Stimulated activated effector memory CD8-positive, alpha-beta T cell treated with anti-CD3 and anti-CD28 coated beads, Interleukin-12 subunit alpha, Interleukin-12 subunit beta, amount 100 ng/mL, for 72 hours (primary cell): Measurements from ENCODE around the gene ZBTB11.

Experiments
- ATAC-seq: fragments of 150-1000 bp; cut with Tn5 transposase; 2 replicates; pipeline ENCODE4 v1.10.0; 2021
- DNase-seq, 2 donors: peaks; one replicate each; pipeline ENCODE4 v3.0.0; 2021 to 2022; ENCODE audit warnings: low spot score in 2 of 2
- H3K27ac Mint-ChIP-seq: one replicate; pipeline ENCODE4 v1.8.0; 2022; ENCODE audit warnings: mild to moderate bottlenecking, mixed read lengths
- H3K36me3 Mint-ChIP-seq: one replicate; pipeline ENCODE4 v1.8.0; 2022; ENCODE audit warnings: mild to moderate bottlenecking, mixed read lengths
- H3K4me1 Mint-ChIP-seq: one replicate; pipeline ENCODE4 v1.8.0; 2022; ENCODE audit warnings: mixed read lengths
- H3K4me3 Mint-ChIP-seq: one replicate; pipeline ENCODE4 v1.8.0; 2022; ENCODE audit warnings: mild to moderate bottlenecking, mixed read lengths
- H3K9me3 Mint-ChIP-seq: one replicate; pipeline ENCODE4 v1.8.0; 2022; ENCODE audit warnings: mixed read lengths

Gene ZBTB11

DNA sequence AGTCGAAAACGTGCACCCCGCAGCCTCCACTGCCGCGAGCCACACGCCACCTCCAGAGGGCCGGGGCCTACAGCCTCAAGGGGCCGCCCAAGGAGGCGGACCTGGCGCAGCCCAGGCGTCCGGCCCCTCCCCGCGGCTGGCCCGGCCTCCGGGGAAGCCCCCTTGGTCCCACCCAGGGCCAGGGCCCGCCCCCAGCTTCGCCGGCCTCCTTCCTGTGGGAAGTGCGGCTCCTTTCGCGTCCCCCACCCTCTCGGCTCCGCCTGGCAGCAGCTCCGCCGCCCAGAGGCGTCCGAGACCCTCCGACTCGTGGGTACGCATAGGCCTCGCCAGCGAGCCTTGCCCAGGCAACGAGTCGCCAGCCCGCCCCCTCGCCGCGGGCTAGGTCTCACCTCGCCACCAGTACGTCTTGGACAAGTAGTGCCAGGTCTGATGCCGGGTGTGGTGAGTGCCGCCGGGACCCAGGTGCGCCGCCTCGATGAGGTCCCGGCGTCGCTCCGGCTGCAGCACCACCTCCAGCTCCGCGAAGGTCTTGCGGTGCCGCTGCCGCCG, 642 bp downstream of the ZBTB11 start:
- DNase-seq (peak; percentile 88 to 97), ATAC-seq (peak; percentile 92)
- Mint-ChIP-seq H3K9me3 (no peaks in the 10 kb centered on the region), H3K4me3 (peak overlapping the region; percentile 94), H3K36me3 (peaks cover 72% of the 10 kb centered on the region), H3K4me1 (peaks cover 45% of the 10 kb centered on the region), H3K27ac (peak overlapping the region; percentile 91)

DNA sequence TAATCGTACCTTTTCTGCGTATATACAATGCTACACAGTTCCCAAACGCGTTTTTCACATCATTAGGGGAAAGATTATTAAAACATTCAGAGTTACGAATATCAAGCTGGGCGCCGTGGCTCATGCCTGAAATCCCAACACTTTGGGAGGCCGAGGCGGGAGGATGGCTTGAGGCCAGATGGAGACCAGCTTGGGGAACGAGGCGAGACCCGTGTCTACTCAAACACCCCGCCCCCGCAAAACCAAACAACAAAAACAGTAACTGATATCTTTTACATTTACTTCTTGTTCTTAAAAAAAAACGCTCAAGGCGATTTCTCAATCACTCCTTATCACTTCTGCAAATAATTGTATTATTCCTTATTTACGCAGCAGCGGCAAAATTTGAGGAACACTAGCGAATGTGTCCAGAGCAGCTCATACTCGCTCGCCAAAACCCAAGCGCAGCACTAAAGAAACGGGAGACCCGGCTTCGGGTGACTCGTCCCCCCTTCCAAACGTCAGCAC, 1.2 kb downstream of the ZBTB11 start:
- peaks cover 72% of the 10 kb centered on the region for H3K36me3 Mint-ChIP-seq
- H3K4me3 Mint-ChIP-seq, result peak overlapping the region; percentile 94
- H3K9me3 Mint-ChIP-seq, result no peaks in the 10 kb centered on the region
- DNase-seq, result no peak
- peaks cover 40% of the 10 kb centered on the region for H3K4me1 Mint-ChIP-seq
- peak overlapping the region; percentile 91 for H3K27ac Mint-ChIP-seq
- ATAC-seq, result no peak

DNA sequence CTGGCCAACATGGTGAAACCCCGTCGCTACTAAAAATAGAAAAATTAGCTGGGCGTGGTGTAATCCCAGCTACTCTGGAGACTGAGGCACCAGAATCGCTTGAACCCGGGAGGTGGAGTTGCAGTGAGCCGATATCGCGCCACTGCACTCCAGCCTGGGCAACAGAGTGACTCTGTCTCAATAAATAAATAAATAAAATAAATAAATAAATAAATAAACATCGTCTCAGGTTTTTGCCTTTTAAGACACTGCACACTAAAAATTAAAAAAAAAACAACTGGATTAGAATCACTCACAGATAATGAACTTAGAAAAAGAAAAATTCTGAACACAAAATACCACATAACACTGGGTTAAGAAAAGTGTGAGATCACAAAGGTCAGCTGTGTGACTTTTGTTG, 2.4 kb downstream of the ZBTB11 start:
- Mint-ChIP-seq H3K4me3 (peak overlapping the region; percentile 94), H3K9me3 (no peaks in the 10 kb centered on the region), H3K36me3 (peaks cover 72% of the 10 kb centered on the region), H3K27ac (peak overlapping the region; percentile 83), H3K4me1 (peaks cover 37% of the 10 kb centered on the region)
- ATAC-seq, result no peak
- no peak for DNase-seq

DNA sequence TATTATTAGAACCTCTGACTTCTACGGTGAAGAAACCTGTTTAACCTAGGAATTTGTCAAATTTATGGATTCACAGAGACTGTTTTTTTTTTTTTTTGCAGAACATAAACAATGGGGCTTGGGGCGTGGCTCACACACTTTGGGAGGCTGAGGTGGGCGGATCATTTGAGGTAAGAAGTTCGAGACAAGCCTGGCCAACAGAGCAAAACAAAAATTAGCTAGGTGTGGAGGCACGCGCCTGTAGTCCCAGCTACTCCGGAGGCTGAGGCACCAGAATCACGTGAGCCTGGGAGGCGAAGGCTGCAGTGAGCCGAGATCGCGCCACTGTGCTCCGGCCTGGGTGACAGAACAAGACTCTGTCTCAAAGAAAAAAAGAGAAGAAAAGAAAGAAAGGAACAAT, 3.0 kb downstream of the ZBTB11 start:
- H3K4me3 Mint-ChIP-seq, result peak overlapping the region; percentile 94
- H3K36me3 Mint-ChIP-seq, result peaks cover 72% of the 10 kb centered on the region
- peaks cover 37% of the 10 kb centered on the region for H3K4me1 Mint-ChIP-seq
- ATAC-seq, result no peak
- no peak for DNase-seq
- peak overlapping the region; percentile 83 for H3K27ac Mint-ChIP-seq
- H3K9me3 Mint-ChIP-seq, result no peaks in the 10 kb centered on the region

DNA sequence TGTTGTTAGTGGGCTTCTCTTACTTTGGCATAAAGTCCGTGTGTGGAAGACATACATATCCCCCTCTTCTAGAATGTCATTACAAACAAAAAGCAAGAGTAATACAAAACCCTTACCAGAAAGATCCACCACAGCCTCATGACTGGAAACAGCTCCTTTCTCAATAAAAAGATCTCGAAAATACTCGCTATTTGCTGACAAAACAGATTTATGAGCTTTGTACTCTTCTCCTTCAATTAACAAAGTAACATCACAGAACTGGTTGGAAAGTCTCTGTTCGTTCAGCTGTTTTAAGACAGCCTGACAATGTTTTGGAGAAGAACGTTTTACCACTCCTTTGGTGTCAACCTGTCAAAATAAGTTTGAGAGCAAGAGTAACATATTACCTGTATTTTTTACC, 5.9 kb downstream of the ZBTB11 start:
- ATAC-seq, result no peak
- H3K36me3 Mint-ChIP-seq, result peaks cover 76% of the 10 kb centered on the region
- no peak overlapping the region for H3K4me3 Mint-ChIP-seq
- no peaks in the 10 kb centered on the region for H3K9me3 Mint-ChIP-seq
- peaks cover 24% of the 10 kb centered on the region for H3K4me1 Mint-ChIP-seq
- H3K27ac Mint-ChIP-seq, result no peak overlapping the region
- DNase-seq, result no peak

DNA sequence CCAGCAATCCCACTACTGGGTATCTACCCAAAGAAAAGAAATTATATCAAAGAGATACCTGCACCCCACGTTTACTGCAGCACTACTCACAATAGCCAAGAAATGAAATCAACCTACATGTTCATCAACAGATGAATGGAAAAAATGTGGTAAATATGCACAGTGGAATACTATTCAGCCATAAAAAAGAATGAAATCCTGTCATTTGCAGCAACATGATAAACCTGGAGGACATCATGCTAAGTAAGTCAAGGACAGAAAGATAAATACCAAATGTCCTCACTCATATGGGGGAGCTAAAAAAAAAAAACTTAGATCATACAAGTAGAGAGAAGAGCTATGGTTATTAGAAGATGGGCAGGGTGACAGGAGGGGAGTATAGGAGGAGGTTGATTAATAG, 9.1 kb downstream of the ZBTB11 start:
- ATAC-seq (no peak), DNase-seq (no peak)
- H3K4me1 Mint-ChIP-seq, result peaks cover 12% of the 10 kb centered on the region
- no peak overlapping the region for H3K27ac Mint-ChIP-seq
- H3K4me3 Mint-ChIP-seq, result no peak overlapping the region
- peaks cover 96% of the 10 kb centered on the region for H3K36me3 Mint-ChIP-seq
- H3K9me3 Mint-ChIP-seq, result no peaks in the 10 kb centered on the region

- Mint-ChIP-seq H3K9me3 (no peaks in the 10 kb centered on the region), H3K4me1 (peaks cover 6% of the 10 kb centered on the region), H3K36me3 (peaks cover 96% of the 10 kb centered on the region), H3K27ac (no peak overlapping the region), H3K4me3 (no peak overlapping the region)
- no peak for ATAC-seq
- no peak for DNase-seq
Observed at GRCh38 chr3:101667331-101667730, 9.6 kb downstream of the ZBTB11 start.

DNA sequence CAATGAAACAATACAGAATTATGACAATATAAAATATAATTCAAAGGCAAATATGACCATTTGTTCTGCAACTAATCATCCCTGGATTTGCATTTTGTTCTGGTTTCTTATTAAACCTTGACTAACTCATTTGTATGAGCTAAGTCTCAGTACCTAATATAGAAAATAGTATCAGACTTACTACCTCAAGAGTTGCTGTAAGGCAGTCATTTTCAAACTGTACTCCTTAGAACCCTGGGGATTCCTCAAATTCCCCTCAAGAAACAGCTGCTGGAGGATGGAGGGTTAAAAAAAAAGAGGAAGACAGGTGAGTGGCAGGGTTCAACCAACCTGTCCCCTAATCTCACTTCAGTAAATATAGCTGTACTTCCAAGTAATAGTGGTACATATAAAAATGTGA, 11.1 kb downstream of the ZBTB11 start:
- Mint-ChIP-seq H3K4me1 (no peaks in the 10 kb centered on the region), H3K9me3 (no peaks in the 10 kb centered on the region), H3K4me3 (no peak overlapping the region), H3K36me3 (peaks cover 96% of the 10 kb centered on the region), H3K27ac (peak overlapping the region; percentile 60)
- no peak for ATAC-seq
- no peak for DNase-seq

- Mint-ChIP-seq H3K27ac (peak overlapping the region; percentile 34), H3K4me3 (no peak overlapping the region), H3K4me1 (no peaks in the 10 kb centered on the region), H3K36me3 (peaks cover 96% of the 10 kb centered on the region), H3K9me3 (no peaks in the 10 kb centered on the region)
- no peak for DNase-seq
- ATAC-seq, result no peak
Observed at GRCh38 chr3:101665357-101665756, 11.6 kb downstream of the ZBTB11 start.

DNA sequence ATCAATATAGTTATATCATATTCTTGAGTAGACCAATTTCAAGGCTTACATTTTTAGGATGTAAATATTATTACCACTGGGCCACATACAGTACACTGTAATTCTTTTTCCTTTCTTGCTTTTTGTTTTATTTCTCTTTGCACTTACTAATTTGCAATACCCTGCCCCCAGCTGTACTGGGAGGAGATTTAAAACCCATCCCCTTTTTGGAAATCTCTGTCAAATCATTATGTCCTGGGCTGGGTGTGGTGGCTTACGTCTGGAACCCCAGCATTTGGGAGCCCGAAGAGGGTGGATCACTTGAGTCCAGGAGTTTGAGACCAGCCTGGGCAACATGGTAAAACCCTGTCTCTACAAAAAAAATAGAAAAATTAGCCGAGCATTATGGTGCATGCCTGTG, 16.2 kb downstream of the ZBTB11 start:
- Mint-ChIP-seq H3K36me3 (peaks cover 100% of the 10 kb centered on the region), H3K4me1 (no peaks in the 10 kb centered on the region), H3K27ac (no peak overlapping the region), H3K4me3 (no peak overlapping the region), H3K9me3 (no peaks in the 10 kb centered on the region)
- ATAC-seq, result no peak
- no peak for DNase-seq

GRCh38 chr3:101656651-101657050, 20.3 kb downstream of the ZBTB11 start:
- H3K4me3 Mint-ChIP-seq, result no peak overlapping the region
- H3K36me3 Mint-ChIP-seq, result peaks cover 100% of the 10 kb centered on the region
- no peak for ATAC-seq
- no peak for DNase-seq
- H3K4me1 Mint-ChIP-seq, result no peaks in the 10 kb centered on the region
- H3K27ac Mint-ChIP-seq, result no peak overlapping the region
- no peaks in the 10 kb centered on the region for H3K9me3 Mint-ChIP-seq

- no peak for ATAC-seq
- Mint-ChIP-seq H3K4me3 (no peak overlapping the region), H3K36me3 (peaks cover 45% of the 10 kb centered on the region), H3K4me1 (peaks cover 19% of the 10 kb centered on the region), H3K9me3 (no peaks in the 10 kb centered on the region), H3K27ac (no peak overlapping the region)
- DNase-seq, result peak in 1 of 2 donors; percentile 26
Observed at GRCh38 chr3:101646726-101647125, 30.2 kb downstream of the ZBTB11 start.

DNA sequence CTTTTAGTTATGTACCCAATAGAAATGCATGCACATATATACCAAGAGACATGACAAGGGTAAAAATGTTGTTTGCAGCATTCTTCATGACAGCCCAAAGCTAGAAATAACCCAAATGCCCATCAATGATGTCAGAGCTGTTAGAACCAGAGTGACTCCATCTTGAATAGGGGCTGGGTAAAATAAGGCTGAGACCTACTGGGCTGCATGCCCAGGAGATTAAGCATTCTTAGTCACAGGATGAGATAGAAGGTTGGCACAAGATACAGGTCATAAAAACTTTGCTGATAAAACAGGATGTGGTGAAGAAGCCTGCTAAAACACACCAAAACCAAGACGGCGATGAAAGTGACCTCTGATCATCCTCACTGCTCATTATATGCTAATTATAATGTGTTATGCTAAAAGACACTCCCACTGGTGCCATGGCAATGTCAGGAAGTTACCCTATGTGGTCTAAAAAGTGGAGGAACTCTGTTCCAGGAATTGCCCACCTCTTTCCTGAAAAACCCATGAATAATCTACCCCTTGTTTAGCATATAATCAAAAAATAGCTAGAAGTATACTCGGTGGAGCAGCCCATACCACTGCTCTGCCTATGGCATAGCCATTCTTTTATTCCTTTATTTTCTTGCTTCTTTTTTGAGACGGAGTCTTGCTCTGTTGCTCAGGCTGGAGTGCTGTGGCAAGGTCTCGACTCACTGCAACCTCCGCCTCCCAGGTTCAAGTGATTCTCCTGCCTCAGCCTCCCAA, 32.9 kb downstream of the ZBTB11 start:
- Mint-ChIP-seq H3K36me3 (peaks cover 18% of the 10 kb centered on the region), H3K4me1 (peaks cover 19% of the 10 kb centered on the region), H3K27ac (peak overlapping the region; percentile 89), H3K9me3 (no peaks in the 10 kb centered on the region), H3K4me3 (peak overlapping the region; percentile 46)
- peak; percentile 33 to 70 for DNase-seq
- ATAC-seq, result peak; percentile 95

- peaks cover 19% of the 10 kb centered on the region for H3K4me1 Mint-ChIP-seq
- ATAC-seq, result no peak
- no peaks in the 10 kb centered on the region for H3K9me3 Mint-ChIP-seq
- peak overlapping the region; percentile 46 for H3K4me3 Mint-ChIP-seq
- no peak for DNase-seq
- peaks cover 12% of the 10 kb centered on the region for H3K36me3 Mint-ChIP-seq
- H3K27ac Mint-ChIP-seq, result peak overlapping the region; percentile 89
Observed at GRCh38 chr3:101643009-101643844, 33.7 kb downstream of the ZBTB11 start.

- H3K27ac Mint-ChIP-seq, result no peak overlapping the region
- no peak overlapping the region for H3K4me3 Mint-ChIP-seq
- peaks cover 12% of the 10 kb centered on the region for H3K36me3 Mint-ChIP-seq
- ATAC-seq (no peak), DNase-seq (no peak)
- no peaks in the 10 kb centered on the region for H3K9me3 Mint-ChIP-seq
- peaks cover 19% of the 10 kb centered on the region for H3K4me1 Mint-ChIP-seq
Observed at GRCh38 chr3:101642441-101642840, 34.5 kb downstream of the ZBTB11 start.
